Peyer's patch (tissue), 4 donors: Measurements from ENCODE around the gene HMOX2. TPM values are rescaled to one million over a fixed set of nuclear protein-coding genes. Genes with fewer than 3 reads are reported as not detected.
A peak's percentile ranks its signal among the peaks of the same experiment; 100 is the strongest.

Experiments used
- DNase-seq, 3 donors: peaks; one replicate each; pipeline ENCODE4 v3.0.0-alpha.2; 2017 to 2019
- H3K27ac ChIP-seq, 4 donors: fragments of 200-600 bp; sonication (generic); one replicate each; pipeline ENCODE4 v1.5.1; 2016 to 2019
- H3K27me3 ChIP-seq, 2 donors: fragments of 200-600 bp; sonication (generic); one replicate each; pipeline ENCODE4 v1.5.1; 2019
- H3K36me3 ChIP-seq, 3 donors: fragments of 200-600 bp; sonication (generic); one replicate each; pipeline ENCODE4 v1.5.1; 2016 to 2019
- H3K4me1 ChIP-seq, 4 donors: fragments of 200-600 bp; sonication (generic); one replicate each; pipeline ENCODE4 v1.5.1; 2016 to 2019
- H3K4me3 ChIP-seq, 4 donors: fragments of 200-600 bp; sonication (generic); 1 replicate in 3 of 4; 2 replicates in 1 of 4; pipeline ENCODE4 v1.5.1; 2016 to 2019; ENCODE audit warnings: mild to moderate bottlenecking in 1 of 4
- H3K9me3 ChIP-seq, 4 donors: fragments of 200-600 bp; sonication (generic); one replicate each; pipeline ENCODE4 v1.5.1; 2016 to 2019; ENCODE audit warnings: mild to moderate bottlenecking in 1 of 4
- POLR2A ChIP-seq, 2 donors: fragments of 450-650 bp; IDR thresholded peaks; one replicate each; pipeline ENCODE4 v1.5.1; 2017; ENCODE audit warnings: antibody characterized with exemption in 2 of 2, mild to moderate bottlenecking in 2 of 2, moderate library complexity in 2 of 2
- total RNA-seq, 4 donors: library from RNA; depleted of rRNA; stranded (reverse); fragments of >200 nt; gene quantifications; one replicate each; pipeline ENCODE4 v1.1.0, GENCODE V29; 2016
- TF ChIP-seq, protein P1 (sequence below), 6 experiments: fragments of 450-650 bp in 4 of 6; fragments of 200-600 bp in 2 of 6; sonication (generic) in 1 of 6; IDR thresholded peaks; one replicate each; pipeline ENCODE4 v1.5.1; 2017 to 2019; ENCODE audit warnings: antibody characterized with exemption in 6 of 6, mild to moderate bottlenecking in 3 of 6, moderate library complexity in 1 of 6

HMOX2 gene
- total RNA-seq, 4 donors from 2014 or later, result 37.1 to 64.8 (median 61.1) TPM

DNA sequence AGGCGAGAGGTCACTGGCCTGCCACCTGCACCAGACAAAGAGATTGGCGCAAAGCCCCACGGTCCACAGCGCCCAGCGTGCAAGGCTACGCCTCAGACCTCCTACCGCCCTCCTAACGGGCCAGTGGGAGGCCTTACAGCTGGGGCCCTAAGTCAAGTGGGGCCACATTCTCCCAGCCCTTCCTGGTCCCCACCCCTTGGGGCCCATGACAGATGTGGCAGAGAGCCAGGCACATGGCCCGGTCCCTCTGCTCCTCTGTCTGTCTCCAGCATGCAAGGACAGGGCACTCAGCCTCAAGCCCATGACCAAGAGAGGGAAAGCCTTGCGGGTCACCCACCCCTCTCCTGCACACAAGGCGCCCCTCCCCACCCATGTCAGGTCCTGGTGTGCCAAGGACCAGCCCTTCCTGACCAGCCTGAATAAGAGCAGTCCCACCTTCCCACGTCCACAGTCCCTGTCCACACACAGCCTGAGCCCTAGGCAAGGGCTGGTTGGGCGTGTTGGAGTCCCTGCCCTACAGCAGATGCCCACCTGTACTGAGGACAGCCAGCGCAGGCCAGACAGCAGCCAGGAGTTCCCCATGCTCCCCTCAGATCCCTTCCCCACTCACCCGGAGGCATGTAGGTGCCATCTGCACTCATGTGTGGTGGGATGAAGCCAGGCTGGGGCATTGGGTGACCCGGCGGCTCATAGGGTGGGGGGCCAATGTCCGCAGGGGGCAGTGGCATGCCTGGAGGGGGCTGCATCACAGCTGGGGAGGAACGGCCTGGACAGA, 37.1 kb downstream of the HMOX2 start:
- DNase-seq, result no peak
- no peak for TF ChIP-seq POLR2A (IDR thresholded peaks at IDR 0.05)
- TF ChIP-seq, protein P1, sequence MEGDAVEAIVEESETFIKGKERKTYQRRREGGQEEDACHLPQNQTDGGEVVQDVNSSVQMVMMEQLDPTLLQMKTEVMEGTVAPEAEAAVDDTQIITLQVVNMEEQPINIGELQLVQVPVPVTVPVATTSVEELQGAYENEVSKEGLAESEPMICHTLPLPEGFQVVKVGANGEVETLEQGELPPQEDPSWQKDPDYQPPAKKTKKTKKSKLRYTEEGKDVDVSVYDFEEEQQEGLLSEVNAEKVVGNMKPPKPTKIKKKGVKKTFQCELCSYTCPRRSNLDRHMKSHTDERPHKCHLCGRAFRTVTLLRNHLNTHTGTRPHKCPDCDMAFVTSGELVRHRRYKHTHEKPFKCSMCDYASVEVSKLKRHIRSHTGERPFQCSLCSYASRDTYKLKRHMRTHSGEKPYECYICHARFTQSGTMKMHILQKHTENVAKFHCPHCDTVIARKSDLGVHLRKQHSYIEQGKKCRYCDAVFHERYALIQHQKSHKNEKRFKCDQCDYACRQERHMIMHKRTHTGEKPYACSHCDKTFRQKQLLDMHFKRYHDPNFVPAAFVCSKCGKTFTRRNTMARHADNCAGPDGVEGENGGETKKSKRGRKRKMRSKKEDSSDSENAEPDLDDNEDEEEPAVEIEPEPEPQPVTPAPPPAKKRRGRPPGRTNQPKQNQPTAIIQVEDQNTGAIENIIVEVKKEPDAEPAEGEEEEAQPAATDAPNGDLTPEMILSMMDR (IDR thresholded peaks at IDR 0.05), result no peak
- Histone ChIP-seq H3K4me1 (peaks cover 4 to 40% (median 13%) of the 10 kb centered on the region in 4 donors), H3K27me3 (no peaks in the 10 kb centered on the region), H3K9me3 (no peaks in the 10 kb centered on the region), H3K4me3 (no peak overlapping the region), H3K36me3 (peaks cover 0 to 58% (median 0%) of the 10 kb centered on the region in 3 donors), H3K27ac (peak overlapping the region in 2 of 4 donors; percentile 70 to 78)

DNA sequence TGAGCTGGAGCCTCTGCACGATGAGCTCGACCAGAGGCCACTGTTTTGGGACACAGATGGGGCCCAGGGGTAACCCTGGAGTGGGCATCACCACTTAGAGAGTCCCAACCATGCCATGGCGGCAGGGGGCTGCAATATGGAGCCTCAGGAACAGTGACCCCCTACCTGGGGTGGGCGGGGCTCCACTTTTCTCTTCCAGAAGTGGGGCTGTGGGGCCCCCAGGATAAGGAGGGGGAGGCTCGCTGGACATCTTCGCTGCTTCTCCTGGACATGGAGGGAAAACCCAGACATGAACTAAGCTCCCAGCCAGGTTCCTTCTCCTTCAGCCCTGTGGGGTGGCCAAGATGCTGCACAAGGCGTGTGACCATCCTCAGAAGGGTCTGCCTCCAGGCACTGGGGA, 37.7 kb downstream of the HMOX2 start:
- Histone ChIP-seq H3K9me3 (no peaks in the 10 kb centered on the region), H3K36me3 (peaks cover 0 to 52% (median 0%) of the 10 kb centered on the region in 3 donors), H3K4me1 (peaks cover 4 to 40% (median 13%) of the 10 kb centered on the region in 4 donors), H3K27me3 (no peaks in the 10 kb centered on the region), H3K27ac (peak overlapping the region; percentile 65 to 78 (median 72)), H3K4me3 (no peak overlapping the region)
- TF ChIP-seq POLR2A (IDR thresholded peaks at IDR 0.05), result no peak
- TF ChIP-seq, protein P1 (IDR thresholded peaks at IDR 0.05), result no peak
- DNase-seq, result no peak

DNA sequence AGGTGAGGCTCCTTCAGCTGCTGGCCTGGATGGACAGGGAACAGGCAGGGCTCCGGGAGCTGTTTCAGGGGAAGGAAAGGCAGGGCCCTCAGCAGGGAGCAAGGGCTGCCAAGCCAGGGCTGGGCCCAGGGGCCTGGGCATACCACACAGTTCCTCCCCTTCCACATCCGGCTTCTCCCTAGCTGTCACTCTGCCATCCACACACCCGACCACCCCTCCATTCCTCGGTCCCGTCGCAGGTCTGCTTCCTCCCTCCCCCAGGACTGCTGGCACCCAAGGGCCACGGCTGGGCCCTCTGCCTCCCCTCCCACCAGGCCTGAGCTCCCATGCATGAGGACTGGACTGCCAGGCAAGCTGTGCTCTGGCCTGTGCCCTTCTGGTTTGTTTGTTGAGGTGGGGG, 38.4 kb downstream of the HMOX2 start:
- no peak for TF ChIP-seq POLR2A (IDR thresholded peaks at IDR 0.05)
- TF ChIP-seq, protein P1 (IDR thresholded peaks at IDR 0.05), result no peak
- H3K4me3 ChIP-seq, result no peak overlapping the region
- no peak for DNase-seq
- H3K36me3 ChIP-seq, result peaks cover 0 to 45% (median 0%) of the 10 kb centered on the region in 3 donors
- H3K4me1 ChIP-seq, result peaks cover 4 to 40% (median 13%) of the 10 kb centered on the region in 4 donors
- H3K27me3 ChIP-seq, result no peaks in the 10 kb centered on the region
- peak overlapping the region; percentile 65 to 78 (median 72) for H3K27ac ChIP-seq
- H3K9me3 ChIP-seq, result no peaks in the 10 kb centered on the region

DNA sequence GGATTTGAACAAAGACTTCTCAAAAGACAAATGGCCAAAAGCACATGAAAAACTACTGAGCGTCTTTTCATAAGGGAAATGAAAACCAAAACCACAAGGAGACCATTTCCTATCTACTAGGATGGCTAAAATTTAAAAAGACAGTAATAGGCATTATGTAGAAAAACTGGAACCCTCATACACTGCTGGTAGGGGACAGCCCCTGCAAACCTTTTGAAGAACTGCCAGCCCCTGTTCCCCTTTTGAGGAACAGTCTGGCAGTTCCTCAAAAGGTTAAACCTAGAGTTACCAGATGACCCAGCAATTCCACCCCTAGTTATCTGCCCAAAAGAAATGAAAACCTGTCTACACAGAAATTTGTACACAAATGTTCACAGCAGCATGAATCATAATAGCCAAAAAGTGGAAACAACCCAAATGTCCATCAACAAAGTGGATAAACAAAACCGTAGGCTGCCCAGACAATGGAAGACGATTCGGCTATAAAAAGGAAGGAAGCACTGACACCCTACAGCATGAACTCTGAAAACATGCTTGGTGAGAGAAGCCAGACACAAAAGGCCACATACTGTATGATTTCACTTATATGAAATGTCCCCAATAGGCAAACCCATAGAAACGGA, 39.5 kb downstream of the HMOX2 start:
- DNase-seq, result peak in 1 of 3 donors; percentile 36
- Histone ChIP-seq H3K36me3 (peaks cover 0 to 36% (median 0%) of the 10 kb centered on the region in 3 donors), H3K27ac (peak overlapping the region; percentile 51 to 73 (median 68)), H3K9me3 (no peaks in the 10 kb centered on the region), H3K4me3 (no peak overlapping the region), H3K4me1 (peaks cover 4 to 39% (median 13%) of the 10 kb centered on the region in 4 donors), H3K27me3 (no peaks in the 10 kb centered on the region)
- TF ChIP-seq POLR2A (IDR thresholded peaks at IDR 0.05), result no peak
- TF ChIP-seq, protein P1 (IDR thresholded peaks at IDR 0.05), result no peak

DNA sequence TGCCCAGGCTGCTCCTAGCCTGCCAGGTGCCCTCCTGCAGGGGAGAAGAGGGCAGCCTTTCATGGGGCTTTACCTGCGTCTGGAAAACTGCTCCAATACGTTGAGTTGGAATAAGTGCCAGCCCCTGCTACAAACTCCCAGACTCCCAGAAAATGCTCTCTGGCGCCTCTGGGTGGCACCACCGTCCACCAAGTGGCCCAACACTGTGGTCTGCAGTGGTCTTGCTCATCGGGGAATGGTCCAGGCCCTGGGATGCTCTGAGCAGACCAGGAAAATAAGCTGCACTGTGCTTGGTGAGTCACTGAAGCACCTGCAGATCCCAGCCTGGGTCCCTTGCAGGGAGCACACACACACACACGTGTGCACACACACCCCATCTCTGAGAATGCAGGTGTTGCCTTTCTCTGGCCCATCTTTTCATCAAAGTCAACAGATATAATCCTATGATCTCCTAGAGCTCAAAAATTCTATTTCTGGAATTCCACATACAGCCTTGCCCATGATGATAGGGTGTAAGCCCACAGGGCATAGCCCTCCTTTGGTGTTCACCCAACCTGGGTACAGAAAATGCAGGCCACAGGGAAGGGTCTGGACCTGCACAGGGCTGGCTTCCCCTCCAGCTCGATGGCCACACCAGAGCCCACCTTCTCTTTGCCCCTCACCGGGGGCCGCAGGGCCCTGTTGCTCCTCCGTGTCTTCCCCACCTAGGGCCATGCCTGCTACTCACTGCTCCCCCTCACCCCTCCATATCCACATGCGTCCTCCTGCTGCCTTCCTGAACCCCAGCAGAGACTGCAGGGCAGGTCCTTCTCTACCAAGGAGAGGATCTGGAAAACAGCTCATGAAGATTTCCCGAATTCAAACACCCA, 41.8 kb downstream of the HMOX2 start:
- TF ChIP-seq, protein P1 (IDR thresholded peaks at IDR 0.05), result peak; percentile 9 to 49 (median 36)
- no peak for TF ChIP-seq POLR2A (IDR thresholded peaks at IDR 0.05)
- Histone ChIP-seq H3K27me3 (no peaks in the 10 kb centered on the region), H3K27ac (no peak overlapping the region), H3K9me3 (no peaks in the 10 kb centered on the region), H3K36me3 (peaks cover 0 to 20% (median 0%) of the 10 kb centered on the region in 3 donors), H3K4me1 (peaks cover 4 to 28% (median 13%) of the 10 kb centered on the region in 4 donors), H3K4me3 (no peak overlapping the region)
- DNase-seq, result no peak
